A673 (cell line): ENCODE data around the gene NFYA. TPM values are rescaled to one million over a fixed set of nuclear protein-coding genes. Genes with fewer than 3 reads are reported as not detected.

Experiments
- BruUV-seq: library from RNA; stranded (reverse); fragments of 400-500 nt; replicated peaks from 2 replicates; lab custom pipeline; 2021; lab: Mats Ljungman, UMichigan
- CTCF ChIA-PET: fragments of 300-600 bp; sonication (Branson Sonifier 250); formaldehyde crosslinking; loops from one replicate; lab custom pipeline; 2022; ENCODE audit warnings: antibody characterized with exemption; lab: Charles Lee
- POLR2A ChIA-PET: fragments of 300-600 bp; sonication (Branson Sonifier 250); formaldehyde crosslinking; loops from one replicate; lab custom pipeline; 2022; ENCODE audit warnings: antibody characterized with exemption; ENCODE audit not compliant: low non-redundant PET; lab: Charles Lee
- DNase-seq: peaks from one replicate; pipeline ENCODE4 v3.0.0-alpha.2; 2015; ENCODE audit warnings: low spot score
- H3K27ac ChIP-seq: fragments of 200-600 bp; sonication (generic); 2 replicates; pipeline ENCODE4 v1.5.1; 2016; ENCODE audit warnings: mixed run types, low read depth, mild to moderate bottlenecking, mixed read lengths, antibody characterized with exemption, low read length; ENCODE audit not compliant: poor library complexity, severe bottlenecking
- H3K27me3 ChIP-seq: fragments of 200-600 bp; sonication (generic); replicated peaks from 2 replicates; pipeline ENCODE4 v1.6.1; 2017; ENCODE audit warnings: mixed run types, low read depth, mild to moderate bottlenecking, mixed read lengths, antibody characterized with exemption, low read length; ENCODE audit not compliant: insufficient read depth, poor library complexity
- H3K36me3 ChIP-seq: fragments of 200-600 bp; sonication (generic); 2 replicates; pipeline ENCODE4 v1.6.1; 2016; ENCODE audit warnings: mixed run types, mild to moderate bottlenecking, mixed read lengths, antibody characterized with exemption, low read length; ENCODE audit not compliant: insufficient read depth, poor library complexity, severe bottlenecking
- H3K4me1 ChIP-seq: fragments of 200-600 bp; sonication (generic); 2 replicates; pipeline ENCODE4 v1.6.1; 2017; ENCODE audit warnings: mixed run types, mild to moderate bottlenecking, mixed read lengths, antibody characterized with exemption, low read length; ENCODE audit not compliant: insufficient read depth, poor library complexity, severe bottlenecking
- H3K4me3 ChIP-seq: fragments of 200-600 bp; sonication (generic); 2 replicates; pipeline ENCODE4 v1.5.1; 2016; ENCODE audit warnings: low read depth, mixed run types, mild to moderate bottlenecking, mixed read lengths, low read length; ENCODE audit not compliant: poor library complexity, severe bottlenecking
- H3K9me3 ChIP-seq: fragments of 200-600 bp; sonication (generic); 2 replicates; pipeline ENCODE4 v1.6.1; 2016; ENCODE audit warnings: mixed run types, low read depth, mild to moderate bottlenecking, mixed read lengths, antibody characterized with exemption, low read length; ENCODE audit not compliant: poor library complexity, severe bottlenecking
- CTCF ChIP-seq: fragments of 300-800, 200-600 bp; sonication (generic); conservative IDR thresholded peaks from 2 replicates; pipeline ENCODE4 v1.5.1; 2017; ENCODE audit warnings: low read depth, mild to moderate bottlenecking, antibody characterized with exemption, low read length, moderate library complexity, mixed read lengths
- EZH2 ChIP-seq: fragments of 200-600 bp; sonication (generic); IDR thresholded peaks from 2 replicates; pipeline ENCODE4 v1.6.1; 2017; ENCODE audit warnings: borderline replicate concordance, low read depth, mild to moderate bottlenecking, mixed read lengths, antibody characterized with exemption, low read length; ENCODE audit not compliant: poor library complexity, severe bottlenecking
- intact Hi-C: fragments of 100-400 bp; cut with micrococcal nuclease; formaldehyde crosslinking; loops from one replicate; pipeline ENCODE4 v1.10.0; 2022; ENCODE audit not compliant: unreplicated experiment
- total RNA-seq: library from RNA; stranded (reverse); gene quantifications from 2 replicates; pipeline ENCODE4 v1.2.3, GENCODE V29; 2021

NFYA gene
- total RNA-seq, 1 experiment from 2014 or later = 45.4 TPM

GRCh38 chr6:41043151-41043550, 29.6 kb upstream of the NFYA start:
- H3K4me1 ChIP-seq = no peaks in the 10 kb centered on the region
- no peaks in the 10 kb centered on the region for H3K9me3 ChIP-seq
- H3K27ac ChIP-seq = no peak overlapping the region
- no peak for DNase-seq
- no peaks in the 10 kb centered on the region for H3K27me3 ChIP-seq
- intact Hi-C loops = no loop called here
- H3K36me3 ChIP-seq = no peaks in the 10 kb centered on the region
- BruUV-seq = no TSS peak
- ChIA-PET CTCF (no interaction called here), POLR2A (no interaction called here)
- no peak overlapping the region for H3K4me3 ChIP-seq
- no peak for TF ChIP-seq EZH2
- TF ChIP-seq CTCF = no peak

- Histone ChIP-seq H3K4me1 (no peaks in the 10 kb centered on the region), H3K36me3 (no peaks in the 10 kb centered on the region), H3K4me3 (no peak overlapping the region), H3K27ac (no peak overlapping the region), H3K9me3 (no peaks in the 10 kb centered on the region), H3K27me3 (no peaks in the 10 kb centered on the region)
- no TSS peak for BruUV-seq
- TF ChIP-seq CTCF (no peak), EZH2 (no peak)
- ChIA-PET CTCF (no interaction called here), POLR2A (no interaction called here)
- intact Hi-C loops = no loop called here
- DNase-seq = no peak
Observed at GRCh38 chr6:41045664-41046063, 27.1 kb upstream of the NFYA start.

- no peak overlapping the region for H3K4me3 ChIP-seq
- ChIA-PET CTCF (no interaction called here), POLR2A (no interaction called here)
- intact Hi-C loops = no loop called here
- no peak overlapping the region for H3K27ac ChIP-seq
- H3K27me3 ChIP-seq = no peaks in the 10 kb centered on the region
- H3K4me1 ChIP-seq = no peaks in the 10 kb centered on the region
- TF ChIP-seq EZH2 = no peak
- TF ChIP-seq CTCF = no peak
- no peaks in the 10 kb centered on the region for H3K36me3 ChIP-seq
- DNase-seq = no peak
- no TSS peak for BruUV-seq
- no peaks in the 10 kb centered on the region for H3K9me3 ChIP-seq
Observed at GRCh38 chr6:41046084-41046483, 26.7 kb upstream of the NFYA start.
